DLD1 (cell line): ENCODE data around the gene HTT.
"Not testable (repeated sequence)": the region's sequence is repeated elsewhere in the genome, so short reads cannot be mapped to it uniquely, and the experiment has no call there.

Experiments used
- in situ Hi-C: cut with HindIII; loops from 2 replicates; pipeline ENCODE4 v1.10.0; 2017; ENCODE audit warnings: low sequenced_read_pairs

HTT gene

GRCh38 chr4:3075652-3075981 is 1.1 kb downstream of the HTT start:
- in situ Hi-C loops: no loop called here

GRCh38 chr4:3077796-3078195 is 3.3 kb downstream of the HTT start:
- in situ Hi-C loops: no loop called here

DNA sequence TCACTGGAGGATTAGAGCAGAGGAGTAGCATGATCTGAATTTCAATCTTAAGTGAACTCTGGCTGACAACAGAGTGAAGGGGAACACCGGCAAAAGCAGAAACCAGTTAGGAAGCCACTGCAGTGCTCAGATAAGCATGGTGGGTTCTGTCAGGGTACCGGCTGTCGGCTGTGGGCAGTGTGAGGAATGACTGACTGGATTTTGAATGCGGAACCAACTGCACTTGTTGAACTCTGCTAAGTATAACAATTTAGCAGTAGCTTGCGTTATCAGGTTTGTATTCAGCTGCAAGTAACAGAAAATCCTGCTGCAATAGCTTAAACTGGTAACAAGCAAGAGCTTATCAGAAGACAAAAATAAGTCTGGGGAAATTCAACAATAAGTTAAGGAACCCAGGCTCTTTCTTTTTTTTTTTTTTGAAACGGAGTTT is 5.2 kb downstream of the HTT start:
- in situ Hi-C loops: no loop called here

DNA sequence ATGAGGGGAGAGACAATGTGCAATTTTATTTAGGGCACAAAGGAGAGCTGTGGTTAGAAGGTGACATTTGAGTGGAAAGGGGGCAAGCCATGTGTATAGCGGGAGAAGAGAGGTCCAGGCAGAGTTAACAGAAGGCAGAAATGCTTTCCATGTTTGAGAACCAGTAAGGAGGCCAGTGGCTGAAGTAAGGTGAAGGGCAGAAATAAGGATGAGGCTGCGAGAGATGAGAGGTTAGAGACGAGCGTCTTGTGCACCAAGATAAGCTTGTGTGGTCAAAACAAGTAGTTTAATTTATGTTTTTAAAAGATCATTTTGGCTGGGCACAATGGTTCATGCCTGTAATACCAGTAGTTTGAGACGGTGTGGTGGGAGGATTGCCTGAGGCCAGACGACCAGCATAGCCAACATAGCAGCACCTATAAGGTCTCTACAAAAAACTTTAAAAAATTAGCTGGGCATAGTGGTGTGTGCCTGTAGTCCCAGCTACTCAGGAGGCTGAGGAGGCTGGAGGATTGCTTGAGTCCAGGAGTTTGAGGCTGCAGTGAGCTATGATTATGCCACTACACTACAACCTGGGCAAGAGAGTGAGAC is 8.5 kb downstream of the HTT start:
- in situ Hi-C loops: no loop called here

DNA sequence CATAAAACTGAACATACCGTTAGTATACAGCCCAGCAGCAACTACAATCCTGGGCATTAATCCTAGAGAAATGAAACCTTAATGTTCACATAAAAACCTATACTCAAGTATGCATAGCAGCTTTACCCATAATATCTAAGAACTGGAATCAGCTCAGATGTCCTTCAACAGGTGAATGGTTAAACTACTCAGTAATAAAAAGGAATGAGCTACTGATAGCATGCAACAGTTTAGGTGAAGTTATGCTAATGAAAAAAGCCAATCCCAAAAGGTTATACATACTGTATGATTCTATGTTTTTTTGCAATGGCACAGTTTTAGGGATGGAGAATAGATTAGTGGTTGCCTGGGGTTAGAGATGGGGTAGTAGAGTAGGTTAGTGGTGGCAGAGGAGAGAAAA is 9.3 kb downstream of the HTT start:
- in situ Hi-C loops: no loop called here

DNA sequence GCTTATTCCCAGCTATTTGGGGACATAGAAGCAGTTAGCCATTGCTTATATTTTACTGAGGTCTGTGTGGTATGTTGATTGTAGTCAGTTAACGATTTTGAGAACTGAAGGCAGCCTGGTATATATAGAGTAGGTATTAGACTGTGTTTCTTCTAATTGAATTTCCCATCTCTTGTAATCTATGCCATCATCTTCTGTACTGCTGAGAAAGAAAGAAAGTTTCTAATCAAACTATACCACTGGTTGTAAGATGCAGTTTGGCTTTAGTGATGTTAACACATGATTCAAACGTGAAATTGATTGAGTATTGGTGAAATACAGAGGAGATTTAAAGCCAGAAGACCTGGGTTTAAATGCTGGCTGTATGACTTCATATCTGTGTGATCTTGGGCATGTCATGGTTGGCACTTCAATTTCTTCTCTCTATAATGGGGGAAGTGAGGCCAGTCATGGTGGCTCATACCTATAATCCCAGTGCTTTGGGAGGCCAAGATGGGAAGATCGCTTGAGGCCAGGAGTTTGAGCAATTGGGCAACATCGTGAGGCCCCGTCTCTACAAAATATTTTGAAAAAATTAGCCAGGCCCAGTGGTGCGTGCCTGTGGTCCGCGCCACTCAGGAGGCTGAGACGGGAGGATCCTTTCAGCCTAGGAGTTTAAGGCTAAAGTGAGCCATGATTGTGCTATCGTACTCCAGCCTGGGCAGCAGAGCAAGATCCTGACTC is 11.6 kb downstream of the HTT start:
- in situ Hi-C loops: no loop called here

DNA sequence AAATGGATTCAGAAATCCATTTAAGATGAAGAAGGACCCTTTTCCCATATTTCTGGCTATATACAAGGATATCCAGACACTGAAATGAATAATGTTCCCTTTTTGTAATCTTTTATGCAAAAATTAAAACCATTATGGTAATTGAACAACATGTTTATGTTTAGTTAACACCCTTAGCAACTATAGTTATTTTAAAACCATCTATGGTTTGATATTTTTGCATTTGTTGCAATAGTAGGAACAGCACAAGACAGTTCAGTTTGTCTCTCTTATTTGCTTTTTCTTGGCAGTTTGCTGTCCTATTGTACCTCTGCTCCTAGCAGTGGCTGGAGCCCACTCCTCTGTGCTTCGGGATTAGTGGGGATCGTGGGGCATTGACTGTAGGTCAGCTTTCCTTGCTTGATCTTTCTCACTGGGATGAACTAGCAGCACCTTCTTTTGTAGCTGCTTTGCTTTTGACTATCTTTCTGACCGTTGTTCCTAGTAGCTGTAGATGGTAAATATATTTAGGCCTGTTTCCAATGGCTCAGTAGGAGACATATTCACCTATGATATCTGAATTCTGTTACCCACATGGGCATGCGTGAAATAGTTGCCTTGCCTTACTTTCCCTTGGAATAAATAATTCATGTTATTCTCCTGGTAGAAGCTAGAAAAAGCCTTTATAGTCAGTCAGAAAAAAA is 12.8 kb downstream of the HTT start:
- in situ Hi-C loops: no loop called here

- in situ Hi-C loops: no loop called here
These were observed 17.0 kb downstream of the HTT start for GRCh38 chr4:3091464-3091863.

DNA sequence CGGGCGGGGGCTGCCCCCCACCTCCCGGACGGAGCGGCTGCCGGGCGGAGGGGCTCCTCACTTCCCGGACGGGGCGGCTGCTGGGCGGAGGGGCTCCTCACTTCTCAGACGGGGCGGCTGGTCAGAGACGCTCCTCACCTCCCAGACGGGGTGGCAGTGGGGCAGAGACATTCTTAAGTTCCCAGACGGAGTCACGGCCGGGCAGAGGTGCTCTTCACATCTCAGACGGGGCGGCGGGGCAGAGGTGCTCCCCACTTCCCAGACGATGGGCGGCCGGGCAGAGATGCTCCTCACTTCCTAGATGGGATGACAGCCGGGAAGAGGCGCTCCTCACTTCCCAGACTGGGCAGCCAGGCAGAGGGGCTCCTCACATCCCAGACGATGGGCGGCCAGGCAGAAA is 20.2 kb downstream of the HTT start:
- in situ Hi-C loops: not testable (repeated sequence)

DNA sequence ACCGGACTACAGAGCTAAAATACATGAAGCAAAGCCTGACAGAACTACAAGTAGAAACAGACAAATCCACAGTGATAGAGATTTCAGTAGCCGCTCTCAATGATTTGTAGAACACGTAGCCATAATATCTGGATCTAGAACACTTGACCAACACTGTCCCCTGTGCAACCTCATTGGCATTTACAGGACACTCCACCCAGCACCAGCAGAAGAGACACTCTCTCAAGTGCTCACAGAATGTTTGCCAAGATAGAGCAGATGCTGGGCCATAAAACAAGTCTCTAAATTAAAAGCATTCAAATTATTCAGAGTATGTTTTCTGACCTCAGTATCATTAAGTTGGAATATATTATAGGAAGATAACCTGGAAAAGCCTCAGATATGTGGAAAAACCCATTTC is 21.7 kb downstream of the HTT start:
- in situ Hi-C loops: no loop called here

DNA sequence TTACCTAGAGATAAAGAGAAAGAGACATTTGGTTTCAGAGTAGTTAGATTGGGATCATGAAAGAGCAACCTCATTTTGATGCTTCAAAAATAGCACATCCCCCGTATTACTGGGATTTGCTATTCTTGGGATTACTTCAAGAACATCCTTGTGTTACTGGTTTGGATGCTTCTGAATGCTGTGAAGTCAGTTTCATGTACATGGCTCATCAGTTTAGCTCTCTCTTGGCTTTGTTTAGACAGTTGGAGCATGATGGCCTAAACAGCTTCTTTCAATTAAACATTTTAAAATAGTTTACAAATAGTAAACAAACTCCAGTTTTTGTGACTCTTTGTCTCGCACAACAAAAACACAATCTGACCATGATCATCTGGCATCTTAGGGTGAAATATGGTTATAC is 23.9 kb downstream of the HTT start:
- in situ Hi-C loops: no loop called here

DNA sequence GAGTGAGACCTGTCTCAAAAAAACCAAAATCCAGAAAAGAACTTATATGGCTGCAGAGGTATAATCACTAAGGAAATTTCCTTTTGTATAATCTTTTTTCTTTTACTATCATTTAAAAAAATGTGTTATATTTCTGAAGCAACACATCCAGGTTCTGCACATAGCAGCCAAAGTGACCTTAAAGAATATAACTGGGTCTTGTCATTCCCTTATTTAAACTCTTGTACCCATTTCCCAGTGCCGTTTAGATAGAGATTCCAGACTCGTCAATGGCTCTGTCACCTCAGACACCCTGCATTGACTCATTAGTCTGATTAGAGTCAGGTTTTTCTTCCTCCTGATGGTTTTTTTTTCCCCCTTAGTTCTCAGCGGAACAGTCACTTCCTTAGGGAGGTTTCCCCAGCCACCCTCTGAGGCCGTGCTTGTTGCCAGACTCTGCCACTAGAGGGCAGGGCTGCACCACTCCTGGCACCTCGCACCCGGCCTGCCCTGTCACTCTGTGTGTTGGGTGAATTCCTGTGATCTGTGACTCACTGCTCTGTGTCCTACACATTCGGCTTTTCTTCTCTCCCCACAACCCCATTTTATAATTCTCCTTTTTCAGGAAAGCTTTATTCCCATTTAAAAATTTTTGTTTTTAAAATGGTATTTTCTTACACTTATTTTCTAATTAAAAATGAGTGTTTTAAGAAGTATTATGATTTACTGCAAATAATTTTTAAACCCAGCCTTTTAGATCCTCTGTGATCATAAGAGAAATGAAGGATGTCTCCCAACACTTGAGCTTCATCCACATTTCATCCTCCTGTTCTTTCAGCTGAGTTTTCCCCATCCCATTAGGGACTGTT is 32.1 kb downstream of the HTT start:
- in situ Hi-C loops: no loop called here

GRCh38 chr4:3107271-3107670 is 32.8 kb downstream of the HTT start:
- in situ Hi-C loops: no loop called here

DNA sequence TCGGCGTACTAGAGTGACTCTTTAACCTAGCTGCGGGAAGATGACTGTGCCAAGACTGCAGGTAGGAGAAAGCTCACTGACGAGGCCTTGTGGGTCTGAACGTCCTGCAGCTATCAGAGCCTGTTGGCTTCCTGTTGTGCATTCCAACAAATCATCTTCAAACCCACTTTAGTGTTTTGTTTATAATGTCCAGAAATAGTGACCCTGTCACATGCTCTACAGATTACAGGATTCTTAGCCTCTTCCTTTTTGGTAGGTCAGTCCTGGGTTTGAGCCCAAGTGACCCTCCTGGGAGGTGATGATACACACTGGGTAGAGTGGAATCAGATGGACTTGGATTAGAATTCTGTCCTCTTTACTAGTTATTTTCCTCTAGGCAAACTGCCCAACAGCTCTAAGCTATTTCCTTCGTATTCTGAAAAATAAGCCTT is 33.2 kb downstream of the HTT start:
- in situ Hi-C loops: no loop called here

- in situ Hi-C loops: no loop called here
These were observed 33.7 kb downstream of the HTT start for GRCh38 chr4:3108211-3108610.

GRCh38 chr4:3111461-3111860 is 37.0 kb downstream of the HTT start:
- in situ Hi-C loops: no loop called here

DNA sequence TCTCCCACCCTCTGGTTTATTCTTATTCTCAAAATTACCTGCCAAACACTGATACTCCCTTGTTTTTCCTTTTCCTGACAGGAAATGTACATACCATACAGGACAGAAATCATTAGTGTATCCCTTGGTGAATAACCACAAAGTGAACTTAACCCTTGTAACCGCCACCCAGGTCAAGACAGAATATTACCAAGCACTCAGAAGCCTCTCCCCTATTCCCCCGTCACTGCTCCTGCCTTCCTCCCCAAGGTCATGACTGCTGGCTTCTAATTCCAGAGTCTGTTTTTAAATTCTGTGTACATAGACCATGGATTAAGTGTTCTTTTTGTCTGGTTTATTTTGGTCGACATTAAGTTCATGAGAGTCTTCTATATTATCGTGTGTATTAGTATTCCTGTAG is 37.7 kb downstream of the HTT start:
- in situ Hi-C loops: no loop called here

DNA sequence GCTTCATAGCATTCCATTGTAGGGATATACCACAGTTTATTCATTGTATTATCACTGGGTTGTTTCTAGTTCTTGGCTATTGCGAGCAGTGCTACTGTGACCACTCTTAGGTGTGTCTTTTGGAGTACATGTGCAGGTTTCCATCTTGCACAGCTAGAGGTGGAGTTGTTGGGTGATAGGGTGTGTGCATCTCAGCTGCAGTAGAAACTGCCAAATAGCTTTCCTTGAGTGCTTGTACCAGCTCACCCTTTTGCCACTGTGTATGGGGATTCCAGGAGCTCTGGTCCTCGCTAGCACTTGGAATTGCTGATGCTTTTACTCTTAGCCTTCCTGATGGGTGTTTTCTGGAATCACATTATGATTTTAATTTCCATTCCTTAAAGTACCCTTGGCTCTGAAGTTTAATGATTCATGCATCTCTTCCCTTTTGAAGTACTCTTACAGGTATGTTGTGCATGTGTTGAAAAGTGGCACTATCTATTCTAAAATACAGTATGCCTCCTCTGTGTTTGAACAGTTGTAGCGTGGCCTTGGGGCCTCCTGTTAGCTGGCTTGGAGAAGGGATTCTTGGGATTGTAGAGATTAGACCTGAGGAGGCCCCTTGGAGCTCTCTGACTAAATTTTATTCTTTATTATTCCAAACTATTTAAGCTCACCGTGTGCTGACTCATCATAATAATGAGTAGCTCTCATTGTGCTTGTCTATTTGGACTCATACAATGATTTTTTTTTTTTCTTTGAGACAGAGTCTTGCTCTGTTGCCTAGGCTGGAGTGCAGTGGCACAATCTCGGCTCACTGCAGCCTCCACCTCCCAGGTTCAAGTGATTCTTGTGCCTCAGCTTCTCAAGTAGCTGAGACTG is 38.4 kb downstream of the HTT start:
- in situ Hi-C loops: no loop called here

GRCh38 chr4:3114377-3114776 is 39.9 kb downstream of the HTT start:
- in situ Hi-C loops: no loop called here

- in situ Hi-C loops: no loop called here
These were observed 41.3 kb downstream of the HTT start for GRCh38 chr4:3115637-3116270.
